PC-9 (cell line): Measurements from ENCODE around the gene CD84. TPM values are rescaled to one million over a fixed set of nuclear protein-coding genes. Genes with fewer than 3 reads are reported as not detected.

ENCODE experiments used
- BruUV-seq: library from RNA; stranded (reverse); fragments of 400-500 nt; replicated peaks from 2 replicates; lab custom pipeline; 2021; lab: Mats Ljungman, UMichigan
- CTCF ChIA-PET: fragments of 300-600 bp; sonication (Branson Sonifier 250); formaldehyde crosslinking; loops from one replicate; lab custom pipeline; 2022; ENCODE audit warnings: antibody characterized with exemption; lab: Charles Lee
- POLR2A ChIA-PET: fragments of 300-600 bp; sonication (Branson Sonifier 250); formaldehyde crosslinking; loops from one replicate; lab custom pipeline; 2022; ENCODE audit warnings: antibody characterized with exemption; ENCODE audit not compliant: unreplicated experiment; lab: Charles Lee
- DNase-seq, 2 experiments: peaks; one replicate each; pipeline versions ENCODE4 v3.0.0 to v3.0.0-alpha.2; 2015 to 2022; ENCODE audit warnings: mixed read lengths in 1 of 2
- H2AFZ ChIP-seq: fragments of 200-600 bp; sonication (generic); 2 replicates; pipeline ENCODE4 v1.8.1; 2017; ENCODE audit warnings: antibody characterized with exemption
- H3F3A ChIP-seq: fragments of 200-600 bp; sonication (generic); 2 replicates; pipeline ENCODE4 v1.8.1; 2017; ENCODE audit warnings: antibody characterized with exemption, mild to moderate bottlenecking, low read depth; ENCODE audit not compliant: insufficient read depth
- H3K27ac ChIP-seq: fragments of 200-600 bp; sonication (generic); 2 replicates; pipeline ENCODE4 v1.6.1; 2016; ENCODE audit warnings: mixed run types
- H3K27me3 ChIP-seq: fragments of 200-600 bp; sonication (generic); 2 replicates; pipeline ENCODE4 v1.6.1; 2016; ENCODE audit warnings: low read depth, mixed run types; ENCODE audit not compliant: insufficient read depth
- H3K36me3 ChIP-seq: fragments of 200-600 bp; sonication (generic); 2 replicates; pipeline ENCODE4 v1.6.1; 2016; ENCODE audit warnings: low read depth, mixed run types
- H3K4me1 ChIP-seq: fragments of 200-600 bp; sonication (generic); replicated peaks from 2 replicates; pipeline ENCODE4 v1.6.1; 2016; ENCODE audit warnings: mixed run types; ENCODE audit not compliant: insufficient read depth
- H3K4me2 ChIP-seq: fragments of 200-600 bp; sonication (generic); 2 replicates; pipeline ENCODE4 v1.6.1; 2017; ENCODE audit warnings: mixed run types
- H3K4me3 ChIP-seq: fragments of 200-600 bp; sonication (generic); 2 replicates; pipeline ENCODE4 v1.6.1; 2016; ENCODE audit warnings: mixed run types
- H3K79me2 ChIP-seq: fragments of 200-600 bp; sonication (generic); 2 replicates; pipeline ENCODE4 v1.6.1; 2017; ENCODE audit warnings: low read depth, mixed run types
- H3K9me2 ChIP-seq: fragments of 200-600 bp; sonication (generic); 2 replicates; pipeline ENCODE4 v1.8.1; 2017; ENCODE audit warnings: mild to moderate bottlenecking; ENCODE audit not compliant: insufficient read depth
- H3K9me3 ChIP-seq: fragments of 200-600 bp; sonication (generic); 2 replicates; pipeline ENCODE4 v1.8.1; 2016; ENCODE audit warnings: low read depth; ENCODE audit not compliant: insufficient read depth
- H4K20me1 ChIP-seq: fragments of 200-600 bp; sonication (generic); 2 replicates; pipeline ENCODE4 v1.8.1; 2017; ENCODE audit not compliant: insufficient read depth
- CTCF ChIP-seq: fragments of 200-600 bp; sonication (generic); conservative IDR thresholded peaks from 2 replicates; pipeline ENCODE4 v1.6.1; 2017; ENCODE audit warnings: mixed run types, antibody characterized with exemption, mild to moderate bottlenecking, moderate library complexity
- EZH2 ChIP-seq: fragments of 200-600 bp; sonication (generic); IDR thresholded peaks from 2 replicates; pipeline ENCODE4 v1.8.0; 2017; ENCODE audit warnings: antibody characterized with exemption, low read depth
- intact Hi-C: fragments of 100-400 bp; cut with micrococcal nuclease; formaldehyde crosslinking; loops from one replicate; pipeline ENCODE4 v1.10.0; 2022; ENCODE audit not compliant: unreplicated experiment
- total RNA-seq: library from RNA; stranded (reverse); gene quantifications from 2 replicates; pipeline ENCODE4 v1.2.3, GENCODE V29; 2021

The CD84 gene
- total RNA-seq, 1 experiment from 2014 or later, result not detected

- no peak for TF ChIP-seq EZH2
- no peak for TF ChIP-seq CTCF
- Histone ChIP-seq H2AFZ (no peak overlapping the region), H3F3A (no peaks in the 10 kb centered on the region), H3K27me3 (peaks cover 58% of the 10 kb centered on the region; the same call in 1 of the 2 replicates), H3K4me2 (no peak overlapping the region), H3K9me2 (no peaks in the 10 kb centered on the region), H3K4me1 (no peaks in the 10 kb centered on the region), H3K79me2 (no peaks in the 10 kb centered on the region), H3K27ac (no peak overlapping the region), H3K4me3 (no peak overlapping the region), H3K36me3 (no peaks in the 10 kb centered on the region), H3K9me3 (no peaks in the 10 kb centered on the region), H4K20me1 (no peaks in the 10 kb centered on the region)
- BruUV-seq, result no TSS peak
- ChIA-PET CTCF (no interaction called here), POLR2A (interaction anchor here (0.6 kb wide), 1 partner anchor 339 kb away, joined by 6 read pairs; no protein-coding TSS in a partner anchor)
- no peak for DNase-seq
- intact Hi-C loops, result no loop called here
Observed at GRCh38 chr1:160626509-160627342, 47.4 kb upstream of the CD84 start.

GRCh38 chr1:160625725-160626498 is 46.6 kb upstream of the CD84 start:
- no peak overlapping the region for H3K4me2 ChIP-seq
- H3K27ac ChIP-seq, result no peak overlapping the region
- ChIA-PET POLR2A (no interaction called here), CTCF (no interaction called here)
- no peaks in the 10 kb centered on the region for H3F3A ChIP-seq
- no peaks in the 10 kb centered on the region for H4K20me1 ChIP-seq
- H3K27me3 ChIP-seq, result peaks cover 55% of the 10 kb centered on the region; the same call in 1 of the 2 replicates
- no peak overlapping the region for H2AFZ ChIP-seq
- H3K79me2 ChIP-seq, result no peaks in the 10 kb centered on the region
- no peaks in the 10 kb centered on the region for H3K9me3 ChIP-seq
- no peak overlapping the region for H3K4me3 ChIP-seq
- H3K9me2 ChIP-seq, result no peaks in the 10 kb centered on the region
- TF ChIP-seq EZH2 (no peak), CTCF (no peak)
- intact Hi-C loops, result no loop called here
- BruUV-seq, result no TSS peak
- no peaks in the 10 kb centered on the region for H3K36me3 ChIP-seq
- no peak for DNase-seq
- no peaks in the 10 kb centered on the region for H3K4me1 ChIP-seq

GRCh38 chr1:160625321-160625720 is 46.0 kb upstream of the CD84 start:
- peaks cover 49% of the 10 kb centered on the region; the same call in 1 of the 2 replicates for H3K27me3 ChIP-seq

More at GRCh38 chr1:160625321-160625720, 46.0 kb upstream of the CD84 start:
- intact Hi-C loops, result no loop called here
- H3K4me2 ChIP-seq, result no peak overlapping the region
- H3F3A ChIP-seq, result no peaks in the 10 kb centered on the region
- no peaks in the 10 kb centered on the region for H3K4me1 ChIP-seq
- no peak for DNase-seq
- no TSS peak for BruUV-seq
- H3K79me2 ChIP-seq, result no peaks in the 10 kb centered on the region
- no peaks in the 10 kb centered on the region for H4K20me1 ChIP-seq
- no peaks in the 10 kb centered on the region for H3K9me3 ChIP-seq
- H3K9me2 ChIP-seq, result no peaks in the 10 kb centered on the region
- ChIA-PET POLR2A (no interaction called here), CTCF (no interaction called here)
- H3K27ac ChIP-seq, result no peak overlapping the region
- no peak overlapping the region for H2AFZ ChIP-seq
- no peak for TF ChIP-seq EZH2
- no peak for TF ChIP-seq CTCF
- no peak overlapping the region for H3K4me3 ChIP-seq
- no peaks in the 10 kb centered on the region for H3K36me3 ChIP-seq
